Mononuclear cell (primary cell): Measurements from ENCODE around the gene TMUB1. TPM values are rescaled to one million over a fixed set of nuclear protein-coding genes. Genes with fewer than 3 reads are reported as not detected.

Experiments used
- H3K27me3 ChIP-seq: 2 replicates; pipeline ENCODE4 v1.6.0; 2011; ENCODE audit warnings: low read length, control low read depth; ENCODE audit not compliant: insufficient read depth
- H3K4me1 ChIP-seq: 2 replicates; pipeline ENCODE4 v1.5.1; 2011; ENCODE audit warnings: mild to moderate bottlenecking, low read length, control low read depth; ENCODE audit not compliant: insufficient read depth
- H3K4me3 ChIP-seq: 2 replicates; pipeline ENCODE4 v1.5.1; 2011; ENCODE audit warnings: mild to moderate bottlenecking, low read length, moderate library complexity
- H3K9me3 ChIP-seq: 2 replicates; pipeline ENCODE4 v1.5.1; 2011; ENCODE audit warnings: low read depth, mild to moderate bottlenecking, control low read depth, low read length
- total RNA-seq: library from RNA; depleted of rRNA; stranded (reverse); fragments of >200 nt; gene quantifications from one replicate; pipeline ENCODE4 v1.2.3, GENCODE V29; 2012

Gene TMUB1
- total RNA-seq, 1 donor = 20.0 TPM

DNA sequence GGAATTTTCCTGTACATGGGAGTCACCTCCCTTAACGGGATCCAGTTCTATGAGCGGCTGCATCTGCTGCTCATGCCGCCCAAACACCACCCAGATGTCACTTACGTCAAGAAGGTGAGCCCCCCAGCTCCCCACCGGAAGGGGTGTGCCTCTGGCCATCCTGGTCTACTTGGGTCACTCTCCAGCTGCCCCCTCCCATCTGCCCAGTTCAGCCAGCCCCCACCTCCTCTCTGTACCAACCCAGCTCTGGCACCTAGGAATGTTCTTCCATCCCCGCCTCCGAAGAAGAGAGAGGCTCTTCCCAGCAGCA, 7.7 kb downstream of the TMUB1 start:
- H3K4me3 ChIP-seq = no peak overlapping the region
- peaks cover 18% of the 10 kb centered on the region for H3K4me1 ChIP-seq
- H3K27me3 ChIP-seq = no peaks in the 10 kb centered on the region
- H3K9me3 ChIP-seq = no peaks in the 10 kb centered on the region

DNA sequence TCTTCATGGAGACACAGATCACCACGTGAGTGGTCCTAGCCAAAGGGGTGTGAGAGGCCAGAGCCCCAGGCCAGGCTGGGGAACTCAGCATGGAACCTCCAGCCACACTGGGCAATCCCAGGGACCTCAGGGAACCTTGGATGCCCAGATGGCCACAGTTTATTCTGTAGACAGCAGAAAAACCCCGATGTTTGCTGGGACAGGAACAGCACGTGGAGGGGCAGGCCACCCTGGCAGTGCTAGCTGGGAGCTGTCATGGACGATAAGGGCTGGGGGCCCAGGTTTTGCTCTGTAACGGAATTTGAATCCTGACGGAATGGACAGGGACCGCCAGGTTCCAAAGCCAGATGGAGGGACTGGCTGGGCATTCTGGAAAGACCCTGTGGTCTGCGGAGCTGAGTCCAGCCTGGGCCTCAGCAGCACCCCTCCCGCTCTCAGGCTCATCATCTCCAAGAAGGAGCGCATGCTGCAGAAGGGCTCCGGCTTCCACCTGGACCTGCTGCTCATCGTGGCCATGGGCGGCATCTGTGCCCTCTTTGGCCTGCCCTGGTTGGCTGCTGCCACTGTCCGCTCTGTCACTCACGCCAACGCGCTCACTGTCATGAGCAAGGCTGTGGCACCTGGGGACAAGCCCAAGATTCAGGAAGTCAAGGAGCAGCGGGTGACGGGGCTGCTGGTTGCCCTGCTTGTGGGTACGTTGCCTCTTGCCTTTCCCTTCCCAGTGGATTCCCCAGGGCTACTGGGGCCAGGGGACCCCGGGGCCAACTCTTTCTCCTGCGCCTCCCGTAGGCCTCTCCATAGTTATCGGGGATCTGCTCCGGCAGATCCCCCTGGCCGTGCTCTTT, 8.3 kb downstream of the TMUB1 start:
- Histone ChIP-seq H3K4me1 (peaks cover 17% of the 10 kb centered on the region), H3K27me3 (no peaks in the 10 kb centered on the region), H3K9me3 (no peaks in the 10 kb centered on the region), H3K4me3 (no peak overlapping the region)

DNA sequence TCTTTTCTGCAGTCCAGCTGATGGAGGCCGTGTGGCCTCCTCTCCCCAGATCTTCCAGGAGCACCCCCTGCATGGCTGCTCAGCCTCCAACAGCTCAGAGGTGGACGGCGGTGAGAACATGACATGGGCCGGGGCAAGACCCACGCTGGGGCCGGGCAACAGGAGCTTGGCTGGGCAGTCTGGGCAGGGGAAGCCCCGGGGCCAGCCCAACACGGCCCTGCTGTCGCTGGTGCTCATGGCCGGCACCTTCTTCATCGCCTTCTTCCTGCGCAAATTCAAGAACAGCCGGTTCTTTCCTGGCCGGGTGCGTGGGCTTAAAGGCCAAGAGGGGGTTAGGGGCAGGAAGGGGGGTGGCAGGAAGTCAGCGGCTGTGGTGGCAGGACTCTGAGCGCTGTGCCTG, 9.3 kb downstream of the TMUB1 start:
- Histone ChIP-seq H3K9me3 (no peaks in the 10 kb centered on the region), H3K4me1 (peaks cover 6% of the 10 kb centered on the region), H3K27me3 (no peaks in the 10 kb centered on the region), H3K4me3 (no peak overlapping the region)

DNA sequence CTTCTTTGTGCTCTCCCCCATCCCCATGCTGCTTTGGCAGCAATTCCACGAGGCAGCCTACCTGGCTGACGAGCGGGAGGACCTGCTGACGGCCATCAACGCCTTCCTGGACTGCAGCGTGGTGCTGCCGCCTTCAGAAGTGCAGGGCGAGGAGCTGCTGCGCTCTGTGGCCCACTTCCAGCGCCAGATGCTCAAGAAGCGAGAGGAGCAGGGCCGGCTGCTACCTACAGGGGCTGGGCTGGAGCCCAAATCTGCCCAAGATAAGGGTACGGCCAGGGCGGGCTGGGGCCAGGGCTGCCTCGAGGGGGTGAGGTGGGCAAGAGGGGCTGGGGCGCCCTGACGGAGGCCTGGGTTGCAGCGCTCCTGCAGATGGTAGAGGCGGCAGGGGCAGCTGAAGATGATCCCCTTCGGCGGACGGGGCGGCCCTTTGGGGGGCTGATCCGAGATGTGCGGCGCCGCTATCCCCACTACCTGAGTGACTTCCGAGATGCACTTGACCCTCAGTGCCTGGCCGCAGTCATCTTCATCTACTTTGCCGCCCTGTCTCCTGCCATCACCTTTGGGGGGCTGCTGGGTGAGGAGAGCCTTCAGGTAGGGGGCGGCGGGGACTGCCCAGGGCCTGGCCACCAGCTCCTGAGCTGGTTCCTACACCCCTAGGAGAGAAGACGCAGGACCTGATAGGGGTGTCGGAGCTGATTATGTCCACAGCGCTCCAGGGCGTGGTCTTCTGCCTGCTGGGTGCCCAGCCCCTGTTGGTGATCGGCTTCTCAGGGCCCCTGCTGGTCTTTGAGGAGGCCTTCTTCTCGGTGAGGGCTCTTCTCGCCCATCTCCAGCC, 12.0 kb downstream of the TMUB1 start:
- Histone ChIP-seq H3K4me3 (no peak overlapping the region), H3K27me3 (no peaks in the 10 kb centered on the region), H3K9me3 (no peaks in the 10 kb centered on the region), H3K4me1 (no peaks in the 10 kb centered on the region)

DNA sequence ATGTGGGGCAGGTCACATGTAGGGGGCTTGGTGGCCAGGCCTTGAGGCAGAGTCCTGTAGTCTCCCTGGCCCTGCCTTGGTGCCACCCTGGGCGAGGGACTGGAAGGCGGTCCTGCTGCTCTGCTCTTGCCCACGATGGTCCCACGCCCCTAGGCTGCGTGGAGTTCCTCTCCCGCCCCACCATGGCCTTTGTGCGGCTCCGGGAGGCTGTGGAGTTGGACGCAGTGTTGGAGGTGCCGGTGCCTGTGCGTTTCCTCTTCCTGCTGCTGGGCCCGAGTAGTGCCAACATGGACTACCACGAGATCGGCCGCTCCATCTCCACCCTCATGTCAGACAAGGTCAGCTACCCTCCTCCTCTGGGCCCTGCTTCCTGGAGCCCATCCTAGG, 12.7 kb downstream of the TMUB1 start:
- H3K4me1 ChIP-seq = no peaks in the 10 kb centered on the region
- H3K4me3 ChIP-seq = no peak overlapping the region
- H3K27me3 ChIP-seq = no peaks in the 10 kb centered on the region
- H3K9me3 ChIP-seq = no peaks in the 10 kb centered on the region

DNA sequence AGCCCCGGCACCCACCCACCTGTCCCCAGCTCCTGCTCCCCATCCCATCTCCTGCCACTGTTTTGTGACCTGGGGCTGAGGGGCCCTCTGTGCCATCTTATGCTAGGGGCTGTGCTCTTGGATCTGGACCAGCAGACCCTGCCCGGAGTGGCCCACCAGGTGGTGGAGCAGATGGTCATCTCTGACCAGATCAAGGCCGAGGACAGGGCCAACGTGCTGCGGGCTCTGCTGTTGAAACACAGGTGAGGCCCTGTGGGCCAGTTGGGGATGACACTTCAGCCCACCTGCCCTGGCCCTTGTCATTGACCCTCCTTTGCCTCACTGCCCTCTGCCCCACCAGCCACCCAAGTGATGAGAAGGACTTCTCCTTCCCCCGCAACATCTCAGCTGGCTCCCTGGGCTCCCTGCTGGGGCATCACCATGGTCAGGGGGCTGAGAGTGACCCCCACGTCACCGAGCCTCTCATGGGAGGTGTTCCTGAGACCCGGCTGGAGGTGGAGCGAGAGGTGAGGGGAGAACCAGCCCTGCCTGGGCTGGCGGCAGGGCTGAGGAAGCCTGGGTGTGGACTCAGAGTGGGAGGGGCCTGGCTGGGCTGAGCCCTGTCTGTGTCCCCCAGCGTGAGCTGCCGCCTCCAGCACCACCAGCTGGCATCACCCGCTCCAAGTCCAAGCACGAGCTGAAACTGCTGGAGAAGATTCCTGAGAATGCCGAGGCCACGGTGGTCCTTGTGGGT, 13.3 kb downstream of the TMUB1 start:
- Histone ChIP-seq H3K27me3 (no peaks in the 10 kb centered on the region), H3K9me3 (no peaks in the 10 kb centered on the region), H3K4me1 (no peaks in the 10 kb centered on the region), H3K4me3 (no peak overlapping the region)

DNA sequence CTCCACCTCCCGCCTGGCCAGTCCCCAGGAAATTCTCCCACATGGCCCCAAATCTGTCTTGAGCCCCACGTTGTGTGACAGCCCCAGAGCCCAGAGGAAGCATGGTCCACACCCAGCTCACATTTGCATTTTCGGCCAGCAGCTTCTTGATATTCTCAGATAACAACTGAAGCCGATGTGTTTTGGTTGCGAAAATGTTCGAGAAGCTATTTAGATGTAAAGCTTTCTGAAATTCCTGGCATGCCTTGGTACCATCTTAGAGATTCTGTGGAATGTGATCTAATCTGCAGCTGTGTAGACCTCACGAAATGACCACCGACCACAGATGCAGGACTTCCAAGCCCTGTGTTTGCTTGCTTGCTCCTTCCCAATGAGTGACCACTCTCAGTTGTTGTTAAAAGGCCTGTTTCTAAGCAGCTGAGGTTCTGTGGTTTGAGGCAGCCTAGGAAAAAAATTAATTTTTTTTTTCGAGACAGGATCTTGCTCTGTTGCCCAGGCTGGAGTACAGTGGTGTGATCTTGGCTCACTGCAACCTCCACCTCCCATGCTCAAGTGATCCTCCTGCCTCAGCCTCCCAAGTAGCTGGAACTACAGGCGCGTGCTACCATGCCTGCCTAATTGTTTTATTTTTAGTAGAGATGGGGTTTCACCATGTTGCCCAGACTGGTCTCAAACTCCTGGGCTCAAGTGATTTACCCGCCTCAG, 15.1 kb downstream of the TMUB1 start:
- no peaks in the 10 kb centered on the region for H3K4me1 ChIP-seq
- no peaks in the 10 kb centered on the region for H3K27me3 ChIP-seq
- H3K9me3 ChIP-seq = no peaks in the 10 kb centered on the region
- H3K4me3 ChIP-seq = no peak overlapping the region

DNA sequence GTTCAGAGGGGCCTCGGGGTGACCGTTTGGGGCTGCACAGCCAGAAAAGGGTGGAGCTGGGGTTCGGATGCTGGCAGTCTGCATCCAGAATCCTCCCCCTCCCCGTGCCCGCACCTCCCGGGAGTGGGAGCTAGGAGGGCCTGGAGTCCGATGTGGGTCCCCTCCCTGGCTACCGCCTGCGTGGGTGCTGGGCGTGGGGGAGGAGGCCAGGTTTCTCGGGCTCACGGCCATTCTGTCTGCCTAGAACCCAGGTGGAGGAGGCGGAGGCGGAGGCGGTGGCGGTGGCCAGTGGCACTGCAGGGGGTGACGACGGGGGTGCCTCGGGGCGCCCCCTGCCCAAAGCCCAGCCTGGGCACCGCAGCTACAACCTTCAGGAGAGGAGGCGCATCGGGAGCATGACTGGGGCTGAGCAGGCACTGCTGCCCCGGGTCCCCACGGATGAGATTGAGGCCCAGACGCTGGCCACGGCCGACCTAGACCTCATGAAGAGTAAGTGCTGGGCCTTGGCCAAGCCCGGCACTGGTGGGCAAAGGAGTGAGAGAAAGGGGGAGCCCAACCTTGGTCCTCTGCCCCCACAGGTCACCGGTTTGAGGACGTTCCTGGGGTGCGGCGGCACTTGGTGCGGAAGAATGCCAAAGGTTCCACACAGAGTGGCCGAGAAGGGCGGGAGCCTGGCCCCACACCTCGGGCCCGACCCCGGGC, 16.9 kb downstream of the TMUB1 start:
- H3K9me3 ChIP-seq = no peaks in the 10 kb centered on the region
- H3K27me3 ChIP-seq = no peaks in the 10 kb centered on the region
- no peak overlapping the region for H3K4me3 ChIP-seq
- H3K4me1 ChIP-seq = peaks cover under 1% of the 10 kb centered on the region

DNA sequence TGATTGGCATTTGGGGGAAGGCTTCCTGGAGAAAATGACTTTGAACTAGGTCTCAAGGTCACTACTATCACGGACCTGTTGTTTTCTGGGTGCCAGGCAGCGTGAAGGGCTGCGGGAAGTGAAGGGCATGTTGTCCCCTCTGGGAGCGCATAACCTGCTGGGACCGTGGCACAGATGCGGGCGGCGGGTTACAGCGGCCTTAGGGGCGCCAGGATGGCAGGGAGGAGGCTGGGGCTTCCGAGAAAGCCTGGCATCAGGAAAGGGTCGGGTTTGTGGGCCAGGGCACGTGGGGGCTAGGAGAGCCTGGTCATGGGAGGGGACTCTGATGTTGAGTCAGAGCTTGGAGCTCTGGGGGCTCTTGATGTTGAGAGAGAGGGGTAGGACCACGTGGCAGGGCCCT, 17.8 kb downstream of the TMUB1 start:
- Histone ChIP-seq H3K27me3 (no peaks in the 10 kb centered on the region), H3K9me3 (no peaks in the 10 kb centered on the region), H3K4me1 (peaks cover 9% of the 10 kb centered on the region), H3K4me3 (no peak overlapping the region)

DNA sequence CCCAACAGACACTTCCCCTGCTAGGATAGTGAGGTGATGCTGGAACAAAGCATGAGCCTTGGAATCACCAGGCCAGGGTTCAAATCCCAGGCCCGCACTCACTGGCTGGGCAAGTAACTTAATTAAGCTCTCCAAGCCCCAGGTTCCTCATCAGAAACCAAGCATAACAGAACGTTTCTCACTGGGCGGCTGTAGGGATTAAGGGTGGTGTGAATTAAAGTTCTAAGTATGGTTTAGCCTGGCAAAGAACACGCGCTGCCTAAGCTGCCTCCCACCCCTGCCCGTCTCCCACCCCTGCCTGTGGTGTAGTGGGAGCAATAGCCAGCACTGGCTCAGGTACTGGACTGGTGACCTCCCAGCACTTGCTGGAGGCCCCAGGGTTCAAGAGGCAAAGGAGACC, 18.3 kb downstream of the TMUB1 start:
- Histone ChIP-seq H3K4me1 (peaks cover 15% of the 10 kb centered on the region), H3K4me3 (no peak overlapping the region), H3K27me3 (no peaks in the 10 kb centered on the region), H3K9me3 (no peaks in the 10 kb centered on the region)

DNA sequence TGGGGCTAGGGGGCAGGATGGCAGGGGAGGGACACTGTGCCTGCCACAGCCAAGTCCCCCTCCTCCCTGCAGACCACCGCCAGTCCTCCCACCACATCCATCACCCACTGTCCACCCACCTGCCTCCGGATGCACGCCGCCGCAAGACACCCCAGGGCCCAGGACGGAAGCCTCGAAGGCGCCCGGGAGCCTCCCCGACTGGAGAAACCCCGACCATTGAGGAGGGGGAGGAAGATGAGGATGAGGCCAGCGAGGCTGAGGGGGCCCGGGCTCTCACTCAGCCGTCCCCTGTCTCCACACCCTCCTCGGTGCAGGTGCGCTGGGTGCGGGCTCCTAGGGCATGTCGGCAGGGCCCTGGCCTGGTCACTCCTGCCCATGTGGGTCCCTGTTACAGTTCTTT, 18.8 kb downstream of the TMUB1 start:
- no peaks in the 10 kb centered on the region for H3K9me3 ChIP-seq
- no peaks in the 10 kb centered on the region for H3K27me3 ChIP-seq
- H3K4me1 ChIP-seq = peaks cover 16% of the 10 kb centered on the region
- H3K4me3 ChIP-seq = no peak overlapping the region

DNA sequence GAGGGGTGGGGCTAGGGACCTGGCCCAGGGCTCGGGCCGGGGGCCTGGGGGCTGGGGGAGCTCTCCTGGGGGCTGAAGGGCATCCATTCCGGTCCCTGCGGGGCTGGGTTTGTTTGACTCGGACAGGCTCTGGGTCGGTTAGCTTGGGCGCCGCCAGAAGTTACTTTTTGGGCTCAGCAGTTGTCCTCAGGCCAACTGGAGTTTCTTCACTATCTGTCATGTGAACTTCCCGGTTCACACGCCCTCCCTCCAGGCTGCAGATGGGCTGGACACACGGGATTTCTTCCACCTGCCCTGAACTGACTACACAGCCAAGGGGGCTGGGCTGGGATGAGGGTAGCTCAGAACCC, 20.1 kb downstream of the TMUB1 start:
- no peaks in the 10 kb centered on the region for H3K27me3 ChIP-seq

DNA sequence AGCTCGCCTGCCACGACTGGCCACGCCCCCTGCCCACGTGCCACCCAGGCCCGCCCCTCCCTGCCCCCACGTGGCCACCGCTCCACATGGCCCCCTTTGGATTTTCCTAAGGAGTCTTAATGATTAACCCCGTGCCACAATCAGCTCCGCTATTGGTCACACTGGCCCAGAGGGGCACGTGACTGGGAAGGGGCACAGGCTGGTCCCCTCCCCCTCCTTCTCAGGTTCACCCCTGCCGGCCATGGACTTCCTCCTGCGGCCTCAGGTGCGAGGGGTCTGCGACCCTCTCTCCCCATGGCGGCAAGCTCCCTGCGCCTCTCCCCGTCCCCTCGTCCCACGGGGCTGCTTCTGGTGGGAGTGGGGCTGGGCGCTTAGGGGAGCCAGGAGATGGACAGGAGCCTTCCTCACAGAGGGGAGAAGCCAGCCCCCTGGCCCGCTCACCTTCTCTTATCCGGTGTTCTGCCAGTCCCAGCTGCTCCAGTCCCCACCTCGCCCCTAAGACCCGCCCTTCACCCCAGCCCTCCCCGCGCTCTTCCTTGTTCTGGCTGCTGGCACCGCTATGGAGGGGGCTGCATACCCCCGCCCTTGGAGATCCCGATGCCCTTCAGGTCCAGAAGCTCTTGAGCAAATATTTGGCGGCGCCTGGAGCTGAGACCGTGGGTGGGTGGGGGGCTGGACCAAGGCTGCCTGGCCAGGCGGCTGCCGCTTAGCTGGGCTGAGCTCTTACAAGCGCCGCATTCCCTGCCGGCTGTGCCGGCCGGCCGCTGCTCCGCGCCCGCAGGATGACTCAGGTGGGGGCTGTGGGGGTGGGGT, 20.7 kb downstream of the TMUB1 start:
- no peaks in the 10 kb centered on the region for H3K27me3 ChIP-seq
- peaks cover 26% of the 10 kb centered on the region for H3K4me1 ChIP-seq
- no peaks in the 10 kb centered on the region for H3K9me3 ChIP-seq

More for the DNA sequence above, 20.1 kb downstream of the TMUB1 start:
- Histone ChIP-seq H3K4me1 (peaks cover 26% of the 10 kb centered on the region), H3K9me3 (no peaks in the 10 kb centered on the region), H3K4me3 (no peak overlapping the region)

DNA sequence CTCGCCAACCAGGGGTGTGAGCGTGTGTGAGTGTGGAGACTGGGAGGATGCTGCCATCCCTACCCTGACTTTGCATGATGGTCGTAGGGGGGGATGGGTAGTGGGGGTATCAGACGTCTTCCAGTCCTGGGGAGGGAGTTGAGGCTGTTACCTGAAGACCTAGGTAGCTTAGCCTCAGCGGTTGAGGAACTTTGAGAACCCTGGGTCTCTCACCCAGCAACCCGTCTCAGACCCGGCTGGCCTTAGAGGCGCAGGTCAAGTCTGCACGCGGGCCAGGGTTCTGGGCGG, 21.2 kb downstream of the TMUB1 start:
- Histone ChIP-seq H3K4me1 (peaks cover 32% of the 10 kb centered on the region), H3K27me3 (no peaks in the 10 kb centered on the region), H3K4me3 (no peak overlapping the region), H3K9me3 (no peaks in the 10 kb centered on the region)

More for the DNA sequence above, 20.7 kb downstream of the TMUB1 start:
- no peak overlapping the region for H3K4me3 ChIP-seq
